PC-9 (cell line): Measurements from ENCODE around the gene PRSS50.

ENCODE experiments used
- CTCF ChIP-seq: fragments of 200-600 bp; sonication (generic); conservative IDR thresholded peaks from 2 replicates; pipeline ENCODE4 v1.6.1; 2017; ENCODE audit warnings: mixed run types, antibody characterized with exemption, mild to moderate bottlenecking, moderate library complexity
- EZH2 ChIP-seq: fragments of 200-600 bp; sonication (generic); IDR thresholded peaks from 2 replicates; pipeline ENCODE4 v1.8.0; 2017; ENCODE audit warnings: antibody characterized with exemption, low read depth

- TF ChIP-seq CTCF (no peak), EZH2 (no peak)
Observed at GRCh38 chr3:46730819-46731218, 13.2 kb upstream of the PRSS50 start.
